ENCODE data around the gene SHMT1.

SHMT1 gene

DNA sequence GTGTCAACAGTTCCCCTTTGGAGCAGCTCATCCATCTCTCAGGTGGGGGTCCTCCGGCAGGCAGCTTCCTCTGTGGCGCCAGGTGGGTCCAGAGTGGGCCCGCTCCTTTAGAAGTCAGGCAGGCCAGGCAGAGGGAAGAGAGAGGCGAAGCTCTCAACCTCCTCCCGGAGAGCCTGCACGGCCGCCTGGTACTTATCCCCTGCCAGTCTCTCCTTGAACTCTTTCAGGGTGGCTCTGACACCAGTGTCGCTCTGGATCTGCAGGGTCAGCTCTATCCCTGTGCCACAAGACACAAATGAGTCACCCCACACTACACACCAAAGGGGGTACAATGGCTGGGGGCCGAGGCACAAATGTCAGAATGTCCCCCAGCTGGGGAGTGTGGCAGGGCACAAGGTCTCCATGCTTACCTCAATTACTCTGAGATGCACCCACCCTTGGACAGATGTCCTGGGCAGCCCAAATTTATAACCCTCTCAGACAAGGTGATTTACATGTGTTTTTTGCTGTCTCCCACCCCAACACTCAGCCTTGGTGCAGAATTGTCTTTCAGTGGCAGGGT is 34.6 kb downstream of the SHMT1 start:
- DNase-seq: no peak
- Histone ChIP-seq H3K4me3 (ENCODE audit: low read depth, low read length) (no peak overlapping the region), H3K4me1 (no peaks in the 10 kb centered on the region), H3K9me3 (no peaks in the 10 kb centered on the region), H3K27me3 (no peaks in the 10 kb centered on the region), H3K36me3 (no peaks in the 10 kb centered on the region; the same call in 1 of the 2 replicates)
- TF ChIP-seq, protein P1, sequence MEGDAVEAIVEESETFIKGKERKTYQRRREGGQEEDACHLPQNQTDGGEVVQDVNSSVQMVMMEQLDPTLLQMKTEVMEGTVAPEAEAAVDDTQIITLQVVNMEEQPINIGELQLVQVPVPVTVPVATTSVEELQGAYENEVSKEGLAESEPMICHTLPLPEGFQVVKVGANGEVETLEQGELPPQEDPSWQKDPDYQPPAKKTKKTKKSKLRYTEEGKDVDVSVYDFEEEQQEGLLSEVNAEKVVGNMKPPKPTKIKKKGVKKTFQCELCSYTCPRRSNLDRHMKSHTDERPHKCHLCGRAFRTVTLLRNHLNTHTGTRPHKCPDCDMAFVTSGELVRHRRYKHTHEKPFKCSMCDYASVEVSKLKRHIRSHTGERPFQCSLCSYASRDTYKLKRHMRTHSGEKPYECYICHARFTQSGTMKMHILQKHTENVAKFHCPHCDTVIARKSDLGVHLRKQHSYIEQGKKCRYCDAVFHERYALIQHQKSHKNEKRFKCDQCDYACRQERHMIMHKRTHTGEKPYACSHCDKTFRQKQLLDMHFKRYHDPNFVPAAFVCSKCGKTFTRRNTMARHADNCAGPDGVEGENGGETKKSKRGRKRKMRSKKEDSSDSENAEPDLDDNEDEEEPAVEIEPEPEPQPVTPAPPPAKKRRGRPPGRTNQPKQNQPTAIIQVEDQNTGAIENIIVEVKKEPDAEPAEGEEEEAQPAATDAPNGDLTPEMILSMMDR (IDR thresholded peaks at IDR 0.05; ENCODE audit: low read depth, low read length): no peak

DNA sequence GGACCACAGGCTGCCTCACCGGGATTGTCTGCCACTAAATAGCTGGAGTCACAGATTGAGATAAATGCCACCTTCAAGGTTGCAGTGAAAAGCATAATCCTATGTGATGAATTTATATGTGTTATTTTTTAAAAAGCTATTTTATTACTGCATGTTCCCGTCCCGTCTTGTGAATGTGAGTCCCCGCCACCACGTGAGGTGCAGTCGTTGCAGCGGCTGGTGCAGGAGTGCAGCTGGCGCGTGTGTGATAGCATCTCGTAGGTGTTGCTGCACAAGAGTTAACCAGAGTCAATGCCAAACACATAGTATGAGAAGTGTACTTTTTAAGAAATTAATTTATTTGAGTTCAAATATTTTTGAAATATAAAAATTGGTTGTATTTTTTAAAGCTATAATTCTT is 35.8 kb downstream of the SHMT1 start:
- Histone ChIP-seq H3K9me3 (no peaks in the 10 kb centered on the region), H3K4me1 (no peaks in the 10 kb centered on the region), H3K4me3 (ENCODE audit: low read depth, low read length) (no peak overlapping the region), H3K27me3 (no peaks in the 10 kb centered on the region), H3K36me3 (peaks cover 6% of the 10 kb centered on the region)
- TF ChIP-seq, protein P1 (IDR thresholded peaks at IDR 0.05; ENCODE audit: low read depth, low read length): no peak
- no peak for DNase-seq

DNA sequence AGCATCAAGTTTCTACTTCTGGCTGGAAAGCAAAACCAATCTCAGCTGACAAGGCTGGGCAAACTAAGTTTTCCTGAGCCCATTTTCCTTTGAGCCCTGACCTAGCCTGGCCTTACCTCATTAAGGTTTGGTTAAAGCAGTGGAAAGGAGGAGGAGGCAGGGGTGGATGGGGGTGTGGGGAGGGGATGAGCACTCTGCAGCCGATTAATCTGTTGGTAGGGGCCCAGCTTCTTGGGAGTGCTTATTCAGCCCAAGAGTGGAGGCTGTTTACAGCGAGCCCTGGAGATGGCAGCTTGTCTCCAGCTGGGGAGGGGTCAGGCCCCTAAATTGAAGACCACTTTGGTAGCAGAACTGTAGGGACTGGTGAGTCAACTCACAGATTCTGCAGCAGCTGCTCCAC is 36.3 kb downstream of the SHMT1 start:
- no peaks in the 10 kb centered on the region for H3K4me1 ChIP-seq
- DNase-seq: no peak
- peaks cover 7% of the 10 kb centered on the region for H3K36me3 ChIP-seq
- H3K27me3 ChIP-seq: no peaks in the 10 kb centered on the region
- TF ChIP-seq, protein P1 (IDR thresholded peaks at IDR 0.05; ENCODE audit: low read depth, low read length): no peak
- no peaks in the 10 kb centered on the region for H3K9me3 ChIP-seq
- H3K4me3 ChIP-seq (ENCODE audit: low read depth, low read length): no peak overlapping the region

DNA sequence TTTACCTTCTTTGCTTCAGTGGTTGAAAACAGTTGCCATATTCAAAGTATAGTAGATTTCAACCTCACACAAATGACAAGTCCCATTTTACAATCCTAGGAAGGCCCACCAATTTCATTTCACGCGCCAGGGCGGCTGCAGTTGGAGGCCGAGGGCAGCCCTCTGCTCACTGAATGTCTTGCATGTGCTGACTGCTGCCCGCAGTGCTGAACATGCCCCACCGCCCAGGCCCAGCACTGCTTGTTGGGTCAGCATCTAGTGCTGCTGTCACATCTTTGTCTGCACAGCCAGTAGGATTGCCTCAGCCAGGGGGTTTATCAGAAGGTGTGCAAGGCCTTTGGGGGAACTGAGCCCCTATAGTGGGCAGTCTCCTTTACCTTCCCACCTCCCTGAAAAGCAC is 36.8 kb downstream of the SHMT1 start:
- Histone ChIP-seq H3K36me3 (peaks cover 7% of the 10 kb centered on the region), H3K9me3 (no peaks in the 10 kb centered on the region), H3K4me3 (ENCODE audit: low read depth, low read length) (no peak overlapping the region), H3K27me3 (no peaks in the 10 kb centered on the region), H3K4me1 (no peaks in the 10 kb centered on the region)
- TF ChIP-seq, protein P1 (IDR thresholded peaks at IDR 0.05; ENCODE audit: low read depth, low read length): no peak
- DNase-seq: no peak

DNA sequence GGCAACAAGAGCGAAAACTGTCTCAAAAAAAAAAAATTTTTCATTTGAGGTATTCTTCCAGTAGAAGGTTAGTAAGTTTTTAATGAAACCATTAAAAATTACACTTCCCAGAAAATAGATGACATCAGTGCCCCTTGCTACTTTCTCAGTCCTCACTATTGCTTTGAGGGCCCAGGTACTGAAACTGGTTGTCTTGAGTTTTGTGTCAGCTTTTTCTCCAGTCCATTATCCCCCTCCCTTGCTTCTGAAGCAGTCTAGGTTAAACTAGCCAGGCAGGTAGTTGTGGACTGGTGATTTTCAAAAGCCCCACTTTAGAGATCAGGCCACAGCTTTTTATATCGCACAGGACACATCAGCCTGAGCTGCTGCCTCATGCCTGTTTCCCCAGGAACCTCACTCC is 37.3 kb downstream of the SHMT1 start:
- H3K9me3 ChIP-seq: no peaks in the 10 kb centered on the region
- no peak overlapping the region for H3K4me3 ChIP-seq (ENCODE audit: low read depth, low read length)
- DNase-seq: no peak
- peaks cover 7% of the 10 kb centered on the region for H3K36me3 ChIP-seq
- no peaks in the 10 kb centered on the region for H3K27me3 ChIP-seq
- TF ChIP-seq, protein P1 (IDR thresholded peaks at IDR 0.05; ENCODE audit: low read depth, low read length): no peak
- H3K4me1 ChIP-seq: no peaks in the 10 kb centered on the region

DNA sequence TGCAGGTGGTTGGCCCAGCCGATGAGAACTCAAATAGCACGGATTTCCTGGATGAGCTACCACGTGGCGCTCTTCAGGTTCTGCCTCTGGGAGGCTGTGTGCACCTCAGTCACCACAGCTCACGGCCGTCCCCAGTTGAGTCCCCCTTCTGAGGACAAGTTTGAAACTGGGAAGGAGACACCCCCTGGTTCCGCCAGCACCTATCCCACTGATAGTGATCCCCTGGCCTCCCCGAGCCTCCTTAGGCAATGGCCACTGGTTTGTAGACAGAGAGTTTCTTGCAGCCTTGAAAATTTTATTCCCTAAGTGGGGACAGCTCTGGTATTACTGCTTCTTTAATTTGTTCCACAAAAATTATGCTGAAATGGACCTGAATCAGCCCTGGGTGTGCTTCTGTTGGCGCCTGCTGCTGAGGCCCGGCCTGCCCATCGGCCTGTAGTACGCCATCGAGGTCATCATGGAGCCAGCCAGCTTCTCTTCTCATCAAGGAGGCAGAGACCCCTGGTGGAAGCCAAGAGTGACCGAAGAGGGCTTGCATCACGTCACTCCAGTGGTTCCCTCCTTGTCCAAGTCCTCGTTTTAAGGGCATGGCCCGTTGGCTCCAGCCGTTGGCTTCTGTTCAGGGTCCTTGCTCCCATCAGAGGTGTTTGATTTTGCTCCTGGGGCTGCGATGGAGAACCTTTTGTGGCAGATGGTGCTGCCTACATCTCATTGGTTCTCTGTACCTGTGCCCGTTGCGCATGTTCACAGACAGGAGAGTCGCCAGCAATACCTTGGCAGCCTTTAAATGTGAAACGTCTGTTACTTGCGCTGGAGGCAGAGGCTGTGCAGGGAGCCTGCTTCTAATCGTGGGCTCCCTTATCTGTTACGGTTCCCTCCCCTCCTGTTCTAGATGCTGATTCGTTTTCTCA is 39.0 kb downstream of the SHMT1 start:
- H3K27me3 ChIP-seq: no peaks in the 10 kb centered on the region
- TF ChIP-seq, protein P1 (IDR thresholded peaks at IDR 0.05; ENCODE audit: low read depth, low read length): no peak
- H3K36me3 ChIP-seq: peaks cover 7% of the 10 kb centered on the region
- H3K4me3 ChIP-seq (ENCODE audit: low read depth, low read length): no peak overlapping the region
- no peaks in the 10 kb centered on the region for H3K4me1 ChIP-seq
- no peaks in the 10 kb centered on the region for H3K9me3 ChIP-seq
- DNase-seq: no peak

Data from BE2C (cell line).